SU-DHL-6 (cell line): ENCODE measurements around the gene ESRRB.

Experiments
- H2AFZ ChIP-seq: fragments of 200-600 bp; sonication (generic); 2 replicates; pipeline ENCODE4 v1.6.1; 2014; ENCODE audit warnings: low read depth, mild to moderate bottlenecking, moderate library complexity, mixed read lengths, antibody characterized with exemption, low read length; ENCODE audit not compliant: severe bottlenecking
- H3F3A ChIP-seq: fragments of 200-600 bp; shearing (Covaris generic); 2 replicates; pipeline ENCODE4 v1.6.0; 2016; ENCODE audit warnings: antibody characterized with exemption, mild to moderate bottlenecking; ENCODE audit not compliant: insufficient read depth
- H3K27ac ChIP-seq: fragments of 200-600 bp; sonication (generic); 2 replicates; pipeline ENCODE4 v1.5.1; 2016; ENCODE audit warnings: low read depth, mild to moderate bottlenecking, low read length, moderate library complexity, mixed read lengths
- H3K27me3 ChIP-seq: fragments of 200-600 bp; sonication (generic), shearing (Covaris generic); 2 replicates; pipeline ENCODE4 v1.6.0; 2014; ENCODE audit warnings: mild to moderate bottlenecking, low read length
- H3K36me3 ChIP-seq: fragments of 200-600 bp; sonication (generic); 2 replicates; pipeline ENCODE4 v1.6.1; 2014; ENCODE audit warnings: mild to moderate bottlenecking, low read length, mixed read lengths
- H3K4me2 ChIP-seq: fragments of 300-600, 200-600 bp; shearing (Covaris generic), sonication (generic); 2 replicates; pipeline ENCODE4 v1.6.0; 2014; ENCODE audit warnings: low read length, low read depth, mild to moderate bottlenecking; ENCODE audit not compliant: poor library complexity, severe bottlenecking
- H3K4me3 ChIP-seq: fragments of 200-600 bp; sonication (generic); 2 replicates; pipeline ENCODE4 v1.5.1; 2014; ENCODE audit warnings: antibody characterized with exemption, low read length, mild to moderate bottlenecking, mixed read lengths; ENCODE audit not compliant: insufficient read depth, poor library complexity, severe bottlenecking
- H3K79me2 ChIP-seq: fragments of 200-600 bp; sonication (generic); 2 replicates; pipeline ENCODE4 v1.6.1; 2014; ENCODE audit warnings: mild to moderate bottlenecking, low read length, moderate library complexity; ENCODE audit not compliant: insufficient read depth
- H3K9ac ChIP-seq: fragments of 200-600 bp; sonication (generic); 2 replicates; pipeline ENCODE4 v1.7.0; 2014; ENCODE audit warnings: mild to moderate bottlenecking, low read length
- H3K9me2 ChIP-seq: fragments of 200-600 bp; sonication (generic); replicated peaks from 2 replicates; pipeline ENCODE4 v1.6.1; 2014; ENCODE audit warnings: low read length; ENCODE audit not compliant: insufficient read depth
- H3K9me3 ChIP-seq: fragments of 200-600 bp; sonication (generic); 2 replicates; pipeline ENCODE4 v1.6.1; 2014; ENCODE audit warnings: low read length, mixed read lengths; ENCODE audit not compliant: insufficient read depth
- H4K20me1 ChIP-seq: fragments of 200-600 bp; sonication (generic); 2 replicates; pipeline ENCODE4 v1.6.1; 2014; ENCODE audit warnings: low read depth, mild to moderate bottlenecking, antibody characterized with exemption, low read length, moderate library complexity, mixed read lengths
- EZH2phosphoT487 ChIP-seq: fragments of 200-600 bp; sonication (generic), shearing (Covaris generic); conservative IDR thresholded peaks from 2 replicates; pipeline ENCODE4 v1.6.1; 2018; ENCODE audit warnings: mild to moderate bottlenecking, antibody characterized with exemption, low read length, moderate library complexity, mixed read lengths
- TF ChIP-seq, protein P1 (sequence below): fragments of 200-600 bp; sonication (generic); IDR thresholded peaks from one replicate; pipeline ENCODE4 v1.5.1; 2017; ENCODE audit warnings: antibody characterized with exemption, mild to moderate bottlenecking, low read length, moderate library complexity; ENCODE audit not compliant: insufficient read depth, poor library complexity, severe bottlenecking

ESRRB gene

DNA sequence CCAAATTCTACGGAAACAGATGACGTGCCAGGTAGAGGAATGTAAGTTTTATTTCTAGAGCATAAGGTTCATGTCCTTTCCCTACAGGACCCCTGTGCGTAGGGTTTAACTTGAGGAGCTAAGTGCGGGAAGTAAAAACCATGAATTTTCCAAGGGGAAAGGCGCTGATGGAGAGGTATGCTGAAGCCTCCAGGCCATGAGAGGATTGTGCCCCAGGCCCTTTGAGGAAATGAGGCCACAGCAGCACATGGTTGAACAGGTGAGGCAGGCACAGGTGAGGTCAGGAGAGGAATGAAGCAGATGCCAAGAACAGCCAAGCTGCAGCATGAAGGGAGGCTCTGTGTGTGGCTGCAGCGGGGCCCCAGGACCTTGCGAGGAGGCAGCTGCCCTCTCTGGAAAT, 14.7 kb downstream of the ESRRB start:
- no peaks in the 10 kb centered on the region for H3K27me3 ChIP-seq
- H3K4me2 ChIP-seq: no peak overlapping the region
- H3K9me2 ChIP-seq: no peaks in the 10 kb centered on the region
- no peaks in the 10 kb centered on the region for H3F3A ChIP-seq
- H3K9ac ChIP-seq: no peak overlapping the region
- TF ChIP-seq EZH2phosphoT487: no peak
- TF ChIP-seq, protein P1, sequence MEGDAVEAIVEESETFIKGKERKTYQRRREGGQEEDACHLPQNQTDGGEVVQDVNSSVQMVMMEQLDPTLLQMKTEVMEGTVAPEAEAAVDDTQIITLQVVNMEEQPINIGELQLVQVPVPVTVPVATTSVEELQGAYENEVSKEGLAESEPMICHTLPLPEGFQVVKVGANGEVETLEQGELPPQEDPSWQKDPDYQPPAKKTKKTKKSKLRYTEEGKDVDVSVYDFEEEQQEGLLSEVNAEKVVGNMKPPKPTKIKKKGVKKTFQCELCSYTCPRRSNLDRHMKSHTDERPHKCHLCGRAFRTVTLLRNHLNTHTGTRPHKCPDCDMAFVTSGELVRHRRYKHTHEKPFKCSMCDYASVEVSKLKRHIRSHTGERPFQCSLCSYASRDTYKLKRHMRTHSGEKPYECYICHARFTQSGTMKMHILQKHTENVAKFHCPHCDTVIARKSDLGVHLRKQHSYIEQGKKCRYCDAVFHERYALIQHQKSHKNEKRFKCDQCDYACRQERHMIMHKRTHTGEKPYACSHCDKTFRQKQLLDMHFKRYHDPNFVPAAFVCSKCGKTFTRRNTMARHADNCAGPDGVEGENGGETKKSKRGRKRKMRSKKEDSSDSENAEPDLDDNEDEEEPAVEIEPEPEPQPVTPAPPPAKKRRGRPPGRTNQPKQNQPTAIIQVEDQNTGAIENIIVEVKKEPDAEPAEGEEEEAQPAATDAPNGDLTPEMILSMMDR: no peak
- H4K20me1 ChIP-seq: no peaks in the 10 kb centered on the region
- H3K9me3 ChIP-seq: no peaks in the 10 kb centered on the region
- H3K4me3 ChIP-seq: no peak overlapping the region
- H3K27ac ChIP-seq: no peak overlapping the region
- no peaks in the 10 kb centered on the region for H3K36me3 ChIP-seq
- no peak overlapping the region for H2AFZ ChIP-seq
- no peaks in the 10 kb centered on the region for H3K79me2 ChIP-seq

DNA sequence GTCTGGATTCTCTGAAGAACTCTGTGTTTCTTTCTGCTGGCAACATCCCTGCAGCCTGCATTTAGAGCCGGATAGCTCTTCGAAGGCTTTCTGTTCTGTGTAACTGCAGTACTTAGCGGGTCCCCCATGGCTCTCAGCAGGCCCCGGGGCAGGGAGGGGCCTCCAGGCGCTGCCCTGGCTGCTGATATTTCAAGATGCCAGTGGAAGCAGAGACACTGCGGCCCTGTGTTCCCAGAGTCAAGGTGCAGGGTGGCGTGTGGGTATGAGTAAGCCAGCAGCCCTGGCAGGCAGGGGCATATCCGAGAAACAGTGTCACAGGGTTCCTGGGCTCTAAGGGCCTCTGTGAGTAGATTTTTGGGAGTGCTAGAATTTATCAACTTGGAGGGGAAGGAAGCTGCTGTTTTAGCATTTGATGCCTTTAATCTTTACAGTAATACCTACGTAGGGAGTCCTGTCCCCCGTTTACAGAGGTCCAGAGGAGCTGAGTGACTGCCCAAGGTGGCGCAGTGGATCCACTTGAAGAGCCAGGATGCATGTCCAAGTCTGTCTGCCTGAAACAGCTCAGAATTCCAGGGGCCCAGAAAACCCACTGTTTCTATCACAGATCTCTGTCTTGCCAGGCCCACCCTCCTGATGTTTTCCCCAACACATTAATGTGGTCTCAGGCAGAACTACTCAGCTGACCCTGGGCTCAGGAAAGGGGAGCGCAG, 16.2 kb downstream of the ESRRB start:
- H3K36me3 ChIP-seq: no peaks in the 10 kb centered on the region
- no peak overlapping the region for H3K9ac ChIP-seq
- no peak overlapping the region for H2AFZ ChIP-seq
- H3K79me2 ChIP-seq: no peaks in the 10 kb centered on the region
- H3F3A ChIP-seq: no peaks in the 10 kb centered on the region
- H3K27me3 ChIP-seq: no peaks in the 10 kb centered on the region
- no peaks in the 10 kb centered on the region for H3K9me3 ChIP-seq
- no peak overlapping the region for H3K27ac ChIP-seq
- H3K4me2 ChIP-seq: no peak overlapping the region
- no peak for TF ChIP-seq EZH2phosphoT487
- H3K9me2 ChIP-seq: no peaks in the 10 kb centered on the region
- H3K4me3 ChIP-seq: no peak overlapping the region
- H4K20me1 ChIP-seq: no peaks in the 10 kb centered on the region

- Histone ChIP-seq H3K36me3 (no peaks in the 10 kb centered on the region), H2AFZ (no peak overlapping the region), H3F3A (no peaks in the 10 kb centered on the region), H3K4me2 (no peak overlapping the region), H3K9me3 (no peaks in the 10 kb centered on the region), H3K9me2 (no peaks in the 10 kb centered on the region), H4K20me1 (no peaks in the 10 kb centered on the region), H3K27me3 (no peaks in the 10 kb centered on the region), H3K27ac (no peak overlapping the region), H3K9ac (no peak overlapping the region), H3K79me2 (no peaks in the 10 kb centered on the region), H3K4me3 (no peak overlapping the region)
- TF ChIP-seq EZH2phosphoT487: no peak
- TF ChIP-seq, protein P1: no peak
These were observed 18.6 kb downstream of the ESRRB start for GRCh38 chr14:76394569-76394968.

- H3K4me2 ChIP-seq: no peak overlapping the region
- TF ChIP-seq, protein P1: no peak
- no peak for TF ChIP-seq EZH2phosphoT487
- H3K9me2 ChIP-seq: no peaks in the 10 kb centered on the region
- H3K36me3 ChIP-seq: no peaks in the 10 kb centered on the region
- H3K4me3 ChIP-seq: no peak overlapping the region
- H3K9me3 ChIP-seq: no peaks in the 10 kb centered on the region
- no peaks in the 10 kb centered on the region for H3K27me3 ChIP-seq
- no peak overlapping the region for H2AFZ ChIP-seq
- H4K20me1 ChIP-seq: no peaks in the 10 kb centered on the region
- H3K27ac ChIP-seq: no peak overlapping the region
- no peak overlapping the region for H3K9ac ChIP-seq
- H3K79me2 ChIP-seq: no peaks in the 10 kb centered on the region
- H3F3A ChIP-seq: no peaks in the 10 kb centered on the region
These were observed 19.2 kb downstream of the ESRRB start for GRCh38 chr14:76395161-76395560.
